ENCODE measurements around the gene RPGRIP1L.
A peak's percentile ranks its signal among the peaks of the same experiment; 100 is the strongest.

RPGRIP1L gene

DNA sequence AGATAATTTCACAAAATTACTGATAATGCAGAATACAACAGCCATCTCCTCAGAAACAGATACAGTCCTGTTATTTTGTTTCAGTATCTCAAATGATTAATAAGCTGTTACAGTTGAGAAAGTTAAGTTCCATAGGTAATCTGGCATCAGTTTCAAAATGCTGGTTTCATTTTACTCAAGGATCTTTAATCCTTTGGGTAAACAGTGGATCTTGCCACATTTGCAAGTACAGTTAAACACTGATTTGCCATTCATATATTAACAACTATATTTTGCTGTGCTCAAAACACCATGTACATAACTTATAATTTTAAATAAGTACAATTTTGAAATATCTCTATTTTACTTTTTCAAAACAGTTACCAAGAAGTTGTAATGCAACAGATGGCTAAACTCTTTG, 31.2 kb downstream of the RPGRIP1L start:
- H3K4me3 ChIP-seq: peak overlapping the region in 1 of 7 experiments; percentile 5
- peak overlapping the region in 6 of 21 experiments; percentile 0 to 71 (median 38) for H3K27ac ChIP-seq

DNA sequence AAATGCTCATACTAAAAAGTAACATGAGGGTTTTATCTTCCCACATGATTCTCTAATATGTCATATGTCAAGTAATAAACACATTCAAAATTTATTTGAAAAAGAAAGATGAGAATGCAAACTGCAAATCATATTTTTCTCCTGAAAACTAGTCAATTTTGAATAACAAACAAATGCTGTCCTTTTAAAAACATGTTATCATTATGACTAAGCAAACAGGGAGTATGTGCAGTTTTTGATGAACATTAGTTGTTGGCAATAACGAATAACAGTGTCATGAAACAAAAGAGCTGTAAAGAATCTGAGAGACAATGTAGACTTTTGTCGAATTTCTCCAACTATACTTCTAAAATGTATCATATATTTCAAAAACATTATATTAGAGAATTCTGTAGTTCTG, 34.8 kb downstream of the RPGRIP1L start:
- H3K27ac ChIP-seq: peak overlapping the region in 1 of 21 experiments; percentile 71
- no peak overlapping the region for H3K4me3 ChIP-seq

DNA sequence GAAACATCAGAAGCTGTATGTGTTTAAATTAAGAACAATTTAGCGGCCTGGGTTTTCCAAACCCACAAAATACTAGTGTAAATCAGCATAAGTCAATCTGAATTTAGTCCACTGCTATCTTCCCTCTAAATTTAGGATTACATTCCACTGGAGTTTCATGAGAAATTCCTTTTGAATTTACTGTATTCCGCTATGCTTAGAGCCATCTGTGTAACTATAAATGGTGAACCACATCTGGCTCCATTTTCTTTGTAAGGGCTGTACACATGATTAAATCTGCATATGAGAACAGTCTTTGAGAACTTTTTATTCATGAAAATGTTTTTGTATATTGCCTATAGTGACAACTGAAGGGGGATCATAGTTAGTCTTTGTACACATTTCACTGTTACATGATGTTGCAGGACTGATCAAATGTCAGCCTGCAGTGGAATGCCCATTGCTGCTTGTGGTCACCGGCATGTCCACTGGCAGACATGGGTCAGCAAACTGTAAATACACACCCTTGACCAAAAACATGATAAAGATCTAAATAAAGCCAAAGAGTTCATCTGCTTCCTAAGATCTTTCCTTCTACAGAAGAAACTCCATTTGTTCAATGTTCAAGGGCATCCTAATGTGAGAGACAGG, 36.8 kb downstream of the RPGRIP1L start:
- Histone ChIP-seq H3K27ac (peak overlapping the region in 7 of 21 experiments; percentile 10 to 83 (median 54)), H3K4me3 (no peak overlapping the region)

DNA sequence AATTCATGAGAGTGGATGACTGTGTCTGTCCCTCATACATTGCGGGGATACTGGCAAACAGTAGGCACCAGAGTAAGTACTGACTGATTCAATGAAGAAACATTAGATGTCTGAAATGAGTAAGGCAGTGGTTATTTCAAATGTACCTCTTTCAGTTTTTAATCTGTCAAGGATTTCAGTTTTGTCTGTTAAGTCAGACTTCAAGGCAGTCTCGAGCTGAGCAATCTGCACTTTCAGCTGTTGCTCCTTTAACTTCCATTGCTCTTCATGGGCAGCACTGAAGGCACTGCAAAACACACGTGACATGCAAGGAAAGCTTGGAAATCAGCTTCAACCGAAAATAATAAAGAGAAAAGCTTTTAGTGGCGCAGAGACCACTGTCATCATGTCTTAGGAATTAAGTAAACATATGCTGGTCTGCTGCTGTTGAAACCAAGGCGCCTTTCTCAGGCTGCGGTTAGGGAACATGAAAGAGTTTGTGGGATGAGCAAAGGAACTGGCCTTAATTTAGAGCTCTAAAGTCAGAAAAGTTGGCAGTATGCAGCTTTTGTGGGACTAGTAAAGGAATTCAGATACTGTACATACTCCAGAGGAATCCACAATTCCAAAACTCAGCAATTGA, 38.8 kb downstream of the RPGRIP1L start:
- Histone ChIP-seq H3K27ac (peak overlapping the region in 13 of 21 experiments; percentile 7 to 83 (median 20)), H3K4me3 (no peak overlapping the region)

DNA sequence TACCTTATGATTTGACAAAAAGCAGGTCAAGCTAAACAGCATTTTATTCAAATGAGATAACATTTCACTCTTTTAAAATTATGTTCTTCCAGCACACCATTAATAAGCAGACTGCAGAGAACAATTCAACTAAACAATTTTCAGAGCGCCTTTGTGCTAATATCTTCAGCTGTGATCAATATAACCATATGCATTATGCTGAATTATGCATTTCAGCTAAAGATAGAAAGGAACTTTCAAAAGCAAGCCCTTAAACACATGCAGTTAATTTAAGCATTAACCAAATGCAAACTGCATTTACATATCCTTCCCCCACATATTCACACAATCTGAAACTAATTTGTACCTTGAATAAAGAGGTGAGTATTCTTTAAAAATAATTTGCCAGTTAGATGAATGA, 41.6 kb downstream of the RPGRIP1L start:
- Histone ChIP-seq H3K27ac (peak overlapping the region in 3 of 21 experiments; percentile 26 to 83 (median 40)), H3K4me3 (no peak overlapping the region)

DNA sequence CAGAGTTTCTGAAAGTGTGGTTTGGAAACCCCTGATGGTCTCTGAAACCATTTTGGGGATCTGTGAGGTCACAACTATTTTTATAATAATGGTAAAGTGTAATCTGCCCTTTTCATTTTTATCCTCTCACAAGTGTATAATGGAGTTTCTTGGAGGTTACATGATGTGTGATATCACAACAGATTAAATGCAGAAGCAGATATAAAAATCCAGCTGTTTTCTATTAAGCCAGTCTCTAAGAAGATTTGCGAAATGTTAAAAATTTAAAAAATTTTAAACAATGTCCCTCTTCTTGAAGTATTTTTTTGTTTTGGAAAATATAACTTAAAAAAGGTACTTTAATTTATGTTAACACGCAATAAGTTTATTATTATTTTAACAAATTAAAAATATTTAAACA, 48.7 kb downstream of the RPGRIP1L start:
- H3K27ac ChIP-seq: no peak overlapping the region
- H3K4me3 ChIP-seq: no peak overlapping the region

DNA sequence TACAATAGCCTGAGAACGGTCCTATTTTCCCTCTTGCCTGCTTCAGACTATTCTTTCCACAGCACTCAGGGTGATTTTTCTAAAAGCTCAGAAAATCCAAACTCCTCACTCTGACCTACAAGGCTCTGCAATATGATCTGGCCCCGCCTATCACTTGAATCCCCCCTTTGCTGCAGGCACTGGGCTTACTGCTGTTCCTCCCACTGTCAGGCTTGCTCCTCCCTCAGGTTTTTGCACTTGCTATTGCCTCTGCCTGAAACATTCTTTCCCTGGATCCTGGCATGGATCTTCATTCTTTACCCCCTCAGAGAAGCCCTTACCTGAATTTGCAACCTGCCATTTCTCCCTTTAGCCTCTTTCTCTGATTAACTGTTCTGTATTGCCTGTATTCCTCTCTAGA, 52.3 kb downstream of the RPGRIP1L start:
- Histone ChIP-seq H3K4me3 (no peak overlapping the region), H3K27ac (no peak overlapping the region)

DNA sequence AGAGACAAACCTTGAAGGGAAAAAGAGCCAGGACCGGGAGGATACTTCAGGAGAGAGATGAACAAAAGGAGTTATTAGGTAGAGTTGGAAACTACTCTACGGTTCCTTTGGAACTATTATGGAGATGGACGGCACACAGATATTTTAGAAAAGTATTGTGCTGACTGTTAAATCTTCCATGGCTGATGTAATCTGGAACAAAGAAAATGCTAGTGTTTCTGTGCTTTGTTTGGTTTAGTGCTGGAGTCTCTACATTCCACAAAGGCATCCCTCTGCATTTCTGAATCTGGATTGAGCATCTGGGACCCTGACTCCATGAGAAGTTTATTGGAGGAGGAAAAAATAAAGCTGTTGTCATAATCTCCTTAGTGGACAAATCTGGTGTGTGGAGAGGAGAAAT, 57.2 kb downstream of the RPGRIP1L start:
- Histone ChIP-seq H3K4me3 (no peak overlapping the region), H3K27ac (no peak overlapping the region)

DNA sequence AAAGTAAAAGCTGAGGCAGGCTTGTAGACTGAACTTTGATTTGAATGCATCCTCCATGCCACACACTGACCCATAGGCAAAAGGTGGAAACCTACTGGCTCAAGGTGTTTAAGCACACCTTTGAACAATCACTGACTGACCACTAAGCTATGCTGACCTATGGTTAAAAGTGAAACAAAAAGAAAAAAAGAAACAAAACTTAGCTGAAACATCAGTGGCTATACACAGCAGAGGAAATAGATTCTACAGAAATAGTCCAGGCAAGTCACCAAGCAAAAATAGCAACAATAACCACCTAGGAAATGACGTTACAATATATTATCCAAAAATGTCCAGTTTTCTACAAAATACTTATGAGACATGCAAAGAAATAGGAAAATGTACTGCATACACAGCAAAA, 60.2 kb downstream of the RPGRIP1L start:
- no peak overlapping the region for H3K27ac ChIP-seq
- H3K4me3 ChIP-seq: no peak overlapping the region

DNA sequence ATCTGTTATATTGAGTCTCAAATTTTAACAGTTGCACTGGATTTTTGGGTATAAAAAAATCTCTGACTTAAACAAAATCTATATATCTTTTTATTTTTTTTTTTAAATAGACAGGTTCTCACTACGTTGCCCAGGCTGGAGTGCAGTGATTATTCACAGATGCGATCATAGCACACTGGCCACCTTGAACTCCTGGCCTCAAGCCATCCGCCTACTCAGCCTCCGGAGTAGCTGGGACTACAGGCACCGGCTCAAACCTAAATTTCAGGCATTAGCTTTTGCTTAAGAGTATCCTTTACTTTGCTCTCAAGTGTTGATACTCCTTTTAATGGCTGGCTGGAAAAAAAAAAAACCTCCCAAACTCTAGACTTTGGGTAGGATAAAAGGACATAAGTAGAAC, 61.6 kb downstream of the RPGRIP1L start:
- Histone ChIP-seq H3K27ac (no peak overlapping the region), H3K4me3 (no peak overlapping the region)

DNA sequence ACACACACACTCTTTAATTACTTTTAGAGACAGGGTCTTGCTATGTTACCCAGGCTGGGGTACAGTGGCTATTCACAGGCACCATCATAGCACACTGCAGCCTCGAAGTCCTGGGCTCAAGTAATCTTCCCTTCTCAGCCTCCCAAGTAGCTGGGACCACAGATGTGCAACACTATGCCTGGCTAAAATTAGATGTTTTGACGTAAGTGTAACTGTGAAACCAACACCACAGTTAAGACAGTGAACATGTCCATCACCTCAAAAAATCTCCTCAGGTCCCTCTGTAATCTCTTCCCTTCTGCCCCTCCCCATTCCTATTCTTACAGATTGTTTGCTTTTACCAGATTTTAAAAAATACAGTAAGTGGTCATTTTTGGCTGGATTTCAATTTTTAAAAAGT, 66.7 kb downstream of the RPGRIP1L start:
- no peak overlapping the region for H3K27ac ChIP-seq
- H3K4me3 ChIP-seq: no peak overlapping the region

DNA sequence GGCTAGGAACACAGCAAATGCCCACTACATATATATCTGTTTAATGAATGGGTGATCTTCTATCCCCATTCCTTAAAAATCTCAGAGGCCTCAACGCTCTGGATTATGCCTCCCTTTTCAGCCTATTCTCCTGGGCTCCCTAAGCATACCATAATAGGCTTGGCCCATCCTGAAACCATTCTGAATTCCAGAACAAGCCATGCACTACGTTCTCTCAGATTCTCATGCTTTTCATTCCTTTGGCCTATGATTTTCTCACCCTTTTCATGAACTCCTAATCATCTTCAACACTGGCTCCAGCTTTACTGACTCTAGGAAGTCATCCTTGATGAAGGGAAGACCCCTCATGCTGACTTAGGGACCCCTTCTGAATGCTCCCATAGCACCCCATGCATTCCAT, 71.1 kb downstream of the RPGRIP1L start:
- H3K4me3 ChIP-seq: no peak overlapping the region
- H3K27ac ChIP-seq: no peak overlapping the region

DNA sequence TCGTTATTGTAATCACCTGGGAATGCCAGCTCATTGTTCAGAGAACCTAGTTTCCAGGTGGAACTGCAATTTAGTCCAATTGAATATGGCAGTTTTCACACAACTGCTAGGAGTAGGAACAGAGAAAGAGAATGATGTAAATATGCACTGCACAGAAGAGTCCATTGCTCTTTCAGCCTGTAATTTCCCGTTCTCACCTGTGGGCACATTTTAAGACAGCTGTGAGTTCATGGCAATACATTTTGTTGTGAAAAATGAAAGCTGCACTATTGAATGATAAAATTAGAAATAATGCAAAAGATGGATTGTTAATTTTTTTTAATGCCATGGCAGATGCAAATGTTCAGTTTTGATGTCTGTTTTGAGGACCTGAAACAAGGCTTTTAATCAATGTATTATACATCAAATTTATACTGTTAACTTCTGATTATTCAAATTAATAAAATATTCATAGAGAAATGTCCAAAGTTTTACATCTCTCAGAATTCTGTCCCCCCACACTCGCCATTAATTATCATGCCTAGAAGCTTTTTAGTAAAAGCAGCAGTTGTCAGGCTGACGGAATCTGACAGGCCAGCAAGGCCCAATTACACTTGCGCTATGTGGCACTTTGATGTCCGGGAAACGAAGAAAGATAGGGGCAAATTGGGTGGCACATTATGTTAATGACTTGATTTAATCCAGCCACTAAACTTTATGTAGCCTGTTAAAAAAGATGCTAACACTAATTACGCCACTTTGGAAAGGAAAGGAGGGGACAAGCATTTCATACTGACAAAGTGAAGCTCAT, 72.2 kb downstream of the RPGRIP1L start:
- Histone ChIP-seq H3K27ac (no peak overlapping the region), H3K4me3 (no peak overlapping the region)

DNA sequence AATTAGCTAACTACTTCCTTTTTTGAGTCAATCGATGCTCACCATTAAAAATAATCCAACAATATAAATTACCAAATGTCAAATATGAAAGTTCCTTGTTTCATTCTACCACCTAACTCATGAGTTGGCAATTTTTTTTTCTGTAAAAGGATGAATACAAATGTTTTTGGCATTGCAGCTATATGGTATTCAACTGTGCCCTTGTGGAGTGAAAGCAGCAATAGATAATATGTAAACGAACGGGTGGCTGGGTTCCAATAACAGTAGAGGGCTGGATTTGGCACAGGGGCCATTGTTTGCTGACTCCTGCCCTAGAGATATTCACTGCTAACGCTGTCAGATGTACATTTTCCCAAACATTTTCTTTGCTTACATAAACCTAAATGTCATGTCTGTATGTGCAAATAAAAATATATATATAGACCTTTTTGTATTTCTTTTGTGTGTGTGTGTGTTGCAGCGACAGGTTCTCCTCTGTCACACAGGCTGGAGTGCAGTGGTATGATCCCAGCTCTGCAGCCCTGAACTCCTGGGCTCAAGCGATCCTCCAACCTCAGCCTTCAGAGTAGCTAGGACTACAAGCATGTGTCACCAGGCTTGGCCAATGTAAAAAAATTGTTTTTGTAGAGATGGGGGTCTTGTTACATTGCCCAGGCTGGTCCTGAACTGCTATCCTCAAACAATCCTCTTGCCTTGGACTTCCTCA, 73.9 kb downstream of the RPGRIP1L start:
- no peak overlapping the region for H3K4me3 ChIP-seq
- H3K27ac ChIP-seq: no peak overlapping the region

DNA sequence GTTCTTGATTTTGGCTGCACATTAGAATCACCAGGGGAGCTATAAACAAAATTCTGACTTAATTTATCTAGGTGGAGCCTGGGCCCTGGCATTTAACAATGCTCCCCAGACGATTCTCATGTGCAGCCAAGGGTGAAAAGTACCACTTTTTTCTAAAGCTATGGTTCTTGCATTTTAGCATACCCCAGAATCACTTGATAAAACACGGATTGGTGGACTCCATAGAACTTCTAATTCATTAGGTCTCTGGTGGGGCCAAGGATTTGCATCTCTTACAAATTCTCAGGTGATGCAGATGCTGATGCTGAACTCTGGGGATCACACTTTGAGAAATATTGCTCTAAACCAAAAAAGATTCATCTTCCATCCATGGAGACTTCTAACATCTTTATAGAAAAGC, 74.5 kb downstream of the RPGRIP1L start:
- Histone ChIP-seq H3K4me3 (no peak overlapping the region), H3K27ac (no peak overlapping the region)

DNA sequence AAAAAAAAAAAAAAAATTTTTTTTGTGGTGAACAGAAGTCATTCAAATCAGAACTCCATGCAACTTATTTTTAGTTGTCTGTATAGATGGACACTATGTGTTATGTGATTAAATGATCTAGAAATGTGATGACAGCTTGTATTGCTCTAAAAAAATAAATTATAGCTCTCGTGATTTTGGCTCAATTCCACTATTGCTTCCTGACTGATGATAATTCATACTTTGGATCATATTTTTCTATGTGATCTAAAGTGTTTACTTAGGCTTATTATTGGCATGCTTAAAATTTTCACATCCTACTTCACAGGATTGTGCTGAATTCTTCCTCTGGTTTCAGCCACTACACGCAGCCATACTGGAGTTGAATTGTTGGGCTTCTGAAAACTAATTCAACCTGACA, 76.8 kb downstream of the RPGRIP1L start:
- Histone ChIP-seq H3K27ac (no peak overlapping the region), H3K4me3 (no peak overlapping the region)

DNA sequence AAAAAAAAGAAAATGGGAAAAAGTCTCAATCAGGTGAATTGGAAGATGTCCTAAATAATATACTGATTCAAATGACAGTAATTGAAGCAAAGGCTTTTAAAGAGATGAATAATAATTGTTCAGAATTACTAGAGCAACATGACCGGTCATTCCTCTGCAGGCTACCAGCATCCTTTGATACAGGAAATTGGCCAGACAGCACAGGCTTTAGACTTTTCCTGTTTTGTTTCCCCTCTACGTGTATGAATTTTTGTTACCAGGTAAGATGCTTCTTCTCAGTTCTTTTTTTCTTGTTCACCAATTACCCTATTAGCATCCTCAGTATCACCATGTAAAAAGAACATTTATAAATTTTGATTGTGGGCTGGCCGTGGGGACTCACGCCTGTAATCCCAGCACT, 77.5 kb downstream of the RPGRIP1L start:
- Histone ChIP-seq H3K4me3 (no peak overlapping the region), H3K27ac (no peak overlapping the region)

DNA sequence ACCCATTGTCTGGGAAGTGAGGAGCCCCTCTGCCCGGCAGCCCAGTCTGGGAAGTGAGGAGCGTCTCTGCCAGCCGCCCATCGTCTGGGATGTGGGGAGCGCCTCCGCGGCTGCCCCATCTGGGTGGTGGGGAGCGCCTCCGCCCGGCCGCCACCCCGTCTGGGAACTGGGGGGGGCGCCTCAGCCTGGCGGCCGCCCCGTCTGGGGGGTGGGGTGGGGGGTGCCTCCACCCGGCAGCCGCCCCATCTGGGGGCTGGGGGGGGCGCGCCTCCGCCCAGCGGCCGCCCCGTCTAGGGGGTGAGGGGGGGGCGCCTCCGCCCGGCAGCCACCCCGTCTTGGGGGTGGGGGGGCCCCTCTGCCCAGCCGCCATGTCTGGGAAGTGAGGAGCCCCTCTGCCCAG, 78.4 kb downstream of the RPGRIP1L start:
- H3K4me3 ChIP-seq: no peak overlapping the region
- H3K27ac ChIP-seq: no peak overlapping the region

DNA sequence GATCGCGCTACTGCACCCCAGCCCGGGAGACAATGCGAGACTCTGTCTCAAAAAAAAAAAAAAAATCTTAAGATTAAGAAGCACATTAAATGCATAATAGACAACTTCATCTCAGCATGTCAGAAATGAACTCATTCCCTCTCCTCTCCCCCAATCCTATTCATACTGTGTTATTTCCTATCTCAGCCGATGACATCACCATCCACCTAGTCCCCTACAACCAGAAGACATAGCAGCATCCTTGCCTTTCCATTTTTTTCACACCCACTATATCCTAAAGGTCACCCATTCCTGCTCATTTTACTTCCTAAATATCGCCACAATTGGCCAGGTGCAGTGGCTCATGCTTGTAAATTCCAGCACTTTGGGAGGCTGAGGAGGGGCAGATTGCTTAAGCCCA, 81.3 kb downstream of the RPGRIP1L start:
- Histone ChIP-seq H3K27ac (no peak overlapping the region), H3K4me3 (no peak overlapping the region)

DNA sequence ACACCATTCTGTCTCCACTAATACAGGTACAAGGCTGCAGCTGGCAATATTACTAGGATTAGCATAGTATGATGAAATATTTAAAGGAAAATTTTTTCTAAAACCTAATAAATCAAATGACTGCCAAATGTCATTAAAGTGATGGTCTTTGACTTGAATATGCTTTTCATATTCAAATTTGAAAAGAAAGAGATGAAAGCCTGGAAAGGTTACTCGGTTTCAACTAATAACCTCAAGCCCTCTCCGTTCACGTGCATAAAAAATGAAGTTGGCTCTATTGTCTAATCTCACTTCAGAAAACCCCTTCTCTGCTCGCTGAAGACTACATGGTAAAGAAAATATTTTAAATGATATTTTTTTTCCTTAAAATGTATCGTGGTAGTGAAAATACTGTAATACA, 83.2 kb downstream of the RPGRIP1L start:
- Histone ChIP-seq H3K27ac (no peak overlapping the region), H3K4me3 (no peak overlapping the region)

DNA sequence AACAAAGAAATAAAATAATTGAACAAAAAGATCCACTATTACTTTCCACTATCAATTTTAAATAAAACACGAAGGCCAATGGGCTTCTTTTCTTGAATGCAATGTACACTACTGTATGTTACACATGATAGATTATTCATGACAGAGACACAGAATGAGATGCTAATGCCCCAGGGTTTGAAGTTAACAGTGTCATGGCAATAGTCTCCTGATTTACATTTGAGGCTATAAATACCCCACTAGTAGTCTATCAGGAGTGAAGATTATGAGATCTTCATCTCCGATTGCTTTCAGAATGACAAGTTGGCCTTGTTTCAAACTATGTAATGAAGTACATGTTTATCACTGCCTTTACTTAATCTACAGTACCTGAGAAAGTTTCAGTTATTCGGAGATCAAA, 84.4 kb downstream of the RPGRIP1L start:
- Histone ChIP-seq H3K27ac (no peak overlapping the region), H3K4me3 (no peak overlapping the region)
